Sigmoid colon (tissue), 4 donors: ENCODE data around the gene PIMREG.

Experiments used
- POLR2A ChIP-seq, 2 donors: fragments of 450-650 bp; IDR thresholded peaks; one replicate each; pipeline ENCODE4 v1.6.1; 2016; ENCODE audit warnings: antibody characterized with exemption in 2 of 2, mild to moderate bottlenecking in 2 of 2, moderate library complexity in 2 of 2
- POLR2AphosphoS5 ChIP-seq, 4 donors: sonication (generic); formaldehyde crosslinking; IDR thresholded peaks; one replicate each; pipeline ENCODE4 v1.6.1; 2017; ENCODE audit warnings: antibody characterized with exemption in 4 of 4
- TF ChIP-seq, protein P1 (sequence below), 4 experiments: fragments of 450-650 bp in 3 of 4; fragments of 200-600 bp in 1 of 4; IDR thresholded peaks; one replicate each; pipeline ENCODE4 v1.5.1; 2016 to 2019; ENCODE audit warnings: antibody characterized with exemption in 4 of 4, mild to moderate bottlenecking in 3 of 4, moderate library complexity in 2 of 4

DNA sequence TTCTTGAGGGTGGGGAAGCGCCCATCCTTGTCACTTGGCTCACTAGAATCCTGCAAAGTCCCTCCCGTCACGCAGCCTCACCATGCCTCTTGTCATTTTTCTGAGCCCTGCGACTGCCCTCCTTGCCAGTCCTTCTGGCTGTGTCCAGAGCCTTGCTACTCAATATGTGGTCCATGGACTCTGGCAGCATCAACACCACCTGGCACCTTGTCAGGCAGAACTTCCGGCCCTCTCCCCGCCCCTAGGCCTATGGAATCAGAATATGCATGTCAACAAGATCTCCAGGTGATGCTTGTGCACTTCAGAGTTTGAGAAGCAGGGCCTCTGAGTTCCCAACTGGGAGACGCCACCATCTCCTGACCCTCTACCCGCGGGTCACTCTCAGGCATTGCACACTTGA is 12.1 kb downstream of the PIMREG start:
- no peak for TF ChIP-seq POLR2A (IDR thresholded peaks at IDR 0.05)
- TF ChIP-seq, protein P1, sequence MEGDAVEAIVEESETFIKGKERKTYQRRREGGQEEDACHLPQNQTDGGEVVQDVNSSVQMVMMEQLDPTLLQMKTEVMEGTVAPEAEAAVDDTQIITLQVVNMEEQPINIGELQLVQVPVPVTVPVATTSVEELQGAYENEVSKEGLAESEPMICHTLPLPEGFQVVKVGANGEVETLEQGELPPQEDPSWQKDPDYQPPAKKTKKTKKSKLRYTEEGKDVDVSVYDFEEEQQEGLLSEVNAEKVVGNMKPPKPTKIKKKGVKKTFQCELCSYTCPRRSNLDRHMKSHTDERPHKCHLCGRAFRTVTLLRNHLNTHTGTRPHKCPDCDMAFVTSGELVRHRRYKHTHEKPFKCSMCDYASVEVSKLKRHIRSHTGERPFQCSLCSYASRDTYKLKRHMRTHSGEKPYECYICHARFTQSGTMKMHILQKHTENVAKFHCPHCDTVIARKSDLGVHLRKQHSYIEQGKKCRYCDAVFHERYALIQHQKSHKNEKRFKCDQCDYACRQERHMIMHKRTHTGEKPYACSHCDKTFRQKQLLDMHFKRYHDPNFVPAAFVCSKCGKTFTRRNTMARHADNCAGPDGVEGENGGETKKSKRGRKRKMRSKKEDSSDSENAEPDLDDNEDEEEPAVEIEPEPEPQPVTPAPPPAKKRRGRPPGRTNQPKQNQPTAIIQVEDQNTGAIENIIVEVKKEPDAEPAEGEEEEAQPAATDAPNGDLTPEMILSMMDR (IDR thresholded peaks at IDR 0.05): no peak
- no peak for TF ChIP-seq POLR2AphosphoS5 (IDR thresholded peaks at IDR 0.05)
